HG03060 (cell line): ENCODE measurements around the gene TAC1.
"Not testable (repeated sequence)": the region's sequence is repeated elsewhere in the genome, so short reads cannot be mapped to it uniquely, and the experiment has no call there.

Source experiments
- ATAC-seq: cut with Tn5 transposase; IDR thresholded peaks from one replicate; pipeline ENCODE4 v1.9.1; 2021; ENCODE audit warnings: low read depth, moderate number of reproducible peaks; ENCODE audit not compliant: unreplicated experiment

TAC1 gene, protein sequence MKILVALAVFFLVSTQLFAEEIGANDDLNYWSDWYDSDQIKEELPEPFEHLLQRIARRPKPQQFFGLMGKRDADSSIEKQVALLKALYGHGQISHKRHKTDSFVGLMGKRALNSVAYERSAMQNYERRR

GRCh38 chr7:97731736-97732564 lies at the start of gene TAC1:
Gene TAC1, plus strand, starts transcription at chr7:97732086. Its CDS starts 527 bp downstream, at chr7:97732613.
- no peak for ATAC-seq

- no peak for ATAC-seq
These were observed 45.9 kb upstream of the TAC1 start for GRCh38 chr7:97685952-97686351.

- no peak for ATAC-seq
These were observed 38.3 kb upstream of the TAC1 start for GRCh38 chr7:97693586-97693985.

DNA sequence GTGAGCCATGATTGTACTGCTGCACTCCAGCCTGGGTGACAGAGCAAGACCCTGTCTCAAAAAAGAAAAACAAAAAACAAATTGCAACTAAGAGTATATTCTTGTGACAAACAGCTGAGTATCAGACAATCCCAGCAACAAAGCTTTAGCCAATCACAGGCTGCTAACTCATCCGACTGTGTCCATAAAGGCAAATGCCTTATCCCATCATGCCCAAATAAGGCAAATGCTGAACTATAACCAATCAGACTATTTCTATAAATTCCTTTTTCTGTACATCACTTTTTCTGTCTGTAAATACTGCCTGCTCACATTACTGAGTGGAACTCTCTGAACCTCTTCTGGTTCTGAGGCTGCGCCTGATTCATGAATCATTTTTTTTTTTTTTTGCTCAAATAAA lies 37.5 kb upstream of the TAC1 start:
- no peak for ATAC-seq

- ATAC-seq: no peak
These were observed 34.5 kb upstream of the TAC1 start for GRCh38 chr7:97697396-97697795.

- no peak for ATAC-seq
These were observed 9.5 kb upstream of the TAC1 start for GRCh38 chr7:97722386-97722785.

DNA sequence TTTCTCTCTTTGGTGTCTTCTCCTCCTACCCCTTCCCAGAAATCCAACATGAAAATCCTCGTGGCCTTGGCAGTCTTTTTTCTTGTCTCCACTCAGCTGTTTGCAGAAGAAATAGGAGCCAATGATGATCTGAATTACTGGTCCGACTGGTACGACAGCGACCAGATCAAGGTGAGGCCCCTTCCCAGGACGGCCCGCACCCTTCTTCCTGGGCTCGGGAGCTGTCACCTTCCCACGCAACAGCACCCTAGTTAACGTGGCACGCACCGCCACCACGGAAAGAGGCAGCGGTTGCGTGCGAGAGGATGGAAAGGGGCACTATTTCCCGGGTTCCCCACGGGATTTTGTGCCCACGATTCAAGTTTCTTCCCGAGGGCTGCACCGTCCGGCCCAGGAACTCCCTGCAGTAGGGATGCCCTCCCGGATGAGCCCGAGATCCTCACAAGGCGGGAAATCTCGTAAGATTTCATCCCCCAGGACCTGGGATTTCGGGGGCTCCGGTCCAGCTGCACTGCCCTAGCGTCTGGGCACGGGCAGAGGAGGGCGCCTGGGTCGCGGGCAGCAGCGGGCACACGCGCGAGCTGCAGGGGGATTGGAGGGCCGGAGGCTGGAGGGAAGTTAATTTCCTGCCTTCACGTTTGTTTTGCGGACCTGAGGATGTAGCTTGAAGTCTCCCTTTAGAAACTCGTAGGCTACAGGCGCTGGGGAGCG lies 834 bp downstream of the TAC1 start:
- no peak for ATAC-seq

DNA sequence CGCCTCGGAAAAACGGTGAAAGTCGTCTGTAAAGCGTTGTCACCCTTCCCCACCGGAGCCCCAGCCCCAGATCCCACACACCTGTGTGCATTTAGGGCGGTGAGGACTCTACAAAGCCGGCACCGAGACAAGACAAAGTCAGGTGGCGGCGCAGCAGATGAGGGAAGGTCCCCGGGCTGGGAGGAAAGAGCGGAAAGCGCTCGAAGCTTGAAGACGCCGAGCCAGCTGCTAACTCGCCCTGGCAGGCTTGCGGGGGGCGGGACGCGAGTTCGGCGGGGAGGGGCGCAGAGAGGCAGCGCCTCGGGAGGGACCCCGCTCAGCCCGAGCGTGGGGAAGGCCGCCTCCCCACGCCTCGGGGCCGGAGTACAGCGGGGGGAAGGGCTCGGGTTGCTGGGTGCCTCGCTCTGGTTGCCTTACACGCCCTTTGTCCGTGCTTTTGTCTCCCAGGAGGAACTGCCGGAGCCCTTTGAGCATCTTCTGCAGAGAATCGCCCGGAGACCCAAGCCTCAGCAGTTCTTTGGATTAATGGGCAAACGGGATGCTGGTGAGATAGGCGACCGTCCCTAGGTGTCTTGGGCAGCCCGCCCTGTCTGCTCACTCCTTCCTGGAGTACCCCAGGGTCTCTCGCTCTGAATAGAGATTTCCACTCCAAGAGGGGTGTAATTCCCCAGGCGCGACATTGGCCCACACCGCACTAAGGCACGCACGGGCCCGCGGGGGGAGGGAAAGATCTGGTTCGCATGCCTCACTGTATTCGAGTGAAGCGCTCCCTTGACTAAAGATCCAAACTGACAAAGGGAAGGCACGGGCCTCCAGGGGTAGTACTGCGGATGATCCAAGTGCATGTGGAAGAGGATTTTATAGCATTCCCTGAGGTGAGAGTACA lies 1.6 kb downstream of the TAC1 start:
- no peak for ATAC-seq

- ATAC-seq: no peak
These were observed 2.4 kb downstream of the TAC1 start for GRCh38 chr7:97734255-97734654.

DNA sequence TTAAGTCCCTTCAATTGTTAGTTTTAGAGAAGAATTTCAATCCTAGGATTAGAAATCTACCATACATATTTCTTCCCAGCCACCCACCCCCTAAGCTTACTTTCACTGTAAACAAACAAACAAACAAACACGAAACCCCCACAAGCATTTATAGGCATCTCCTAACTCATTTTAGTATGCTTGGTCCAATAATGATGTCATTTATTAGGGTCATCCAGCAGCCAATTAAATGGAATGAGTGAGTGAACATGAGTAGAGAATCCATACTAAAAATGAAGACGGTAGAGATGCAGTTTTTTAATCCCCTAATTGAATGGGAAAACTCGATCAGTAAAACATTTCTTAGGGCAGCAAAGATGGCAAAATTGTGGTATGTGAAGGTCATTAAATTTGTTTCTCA lies 3.2 kb downstream of the TAC1 start:
- ATAC-seq: no peak

DNA sequence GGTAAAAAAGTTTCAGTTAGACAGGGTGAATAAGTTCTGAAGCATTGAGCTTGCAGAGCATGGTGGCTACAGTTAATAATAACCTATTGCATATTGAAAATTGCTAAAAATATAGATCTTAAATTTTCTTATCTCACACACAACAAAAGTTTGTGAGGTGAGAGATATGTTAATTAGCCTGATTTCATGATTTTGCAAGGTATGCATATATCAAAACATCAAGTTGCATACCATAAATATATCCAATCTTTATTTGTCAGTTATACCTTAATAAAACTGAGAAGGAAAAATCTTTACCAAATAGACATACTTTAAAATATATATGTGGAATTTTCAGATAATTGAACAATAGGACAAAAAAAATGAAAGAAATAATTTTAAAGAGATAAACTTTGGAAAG lies 16.6 kb downstream of the TAC1 start:
- no peak for ATAC-seq

DNA sequence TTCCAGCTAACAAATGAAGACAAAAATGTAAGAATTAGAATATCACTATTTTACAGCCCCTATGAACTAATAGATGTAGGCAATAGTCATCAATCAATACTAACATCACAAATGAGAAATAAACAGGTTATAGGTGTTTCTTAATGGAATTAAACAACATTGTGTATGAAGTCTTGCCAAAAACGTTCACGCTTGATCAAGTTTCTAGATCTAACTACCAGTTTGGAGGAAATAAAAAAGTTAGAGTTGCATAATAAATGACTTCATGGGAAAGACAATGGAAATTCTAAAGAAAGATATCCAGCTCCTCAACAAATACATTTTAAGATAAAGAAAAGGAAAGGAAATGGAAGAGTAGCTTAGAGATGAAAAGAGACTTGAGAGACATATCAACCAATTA lies 19.7 kb downstream of the TAC1 start:
- no peak for ATAC-seq

DNA sequence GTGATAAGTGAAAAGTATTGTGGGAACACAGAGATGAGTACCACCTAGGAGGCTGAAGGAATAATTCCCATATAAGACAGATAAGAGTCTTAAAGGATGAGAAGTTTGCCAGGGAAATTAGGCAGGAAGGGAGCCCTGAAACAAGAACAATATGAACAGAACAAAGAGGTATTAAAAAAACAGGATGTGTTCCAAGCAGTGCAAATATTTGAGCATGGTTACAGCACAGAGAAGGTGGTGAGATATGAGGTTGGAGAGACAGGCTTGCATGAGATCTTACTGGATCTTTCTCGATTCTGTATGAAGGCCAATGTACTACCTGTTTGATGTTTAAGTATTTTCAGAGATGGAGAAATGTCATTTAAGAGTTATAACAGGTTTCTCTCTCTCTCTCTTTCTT lies 20.3 kb downstream of the TAC1 start:
- no peak for ATAC-seq

GRCh38 chr7:97757824-97758223 lies 25.9 kb downstream of the TAC1 start:
- no peak for ATAC-seq

DNA sequence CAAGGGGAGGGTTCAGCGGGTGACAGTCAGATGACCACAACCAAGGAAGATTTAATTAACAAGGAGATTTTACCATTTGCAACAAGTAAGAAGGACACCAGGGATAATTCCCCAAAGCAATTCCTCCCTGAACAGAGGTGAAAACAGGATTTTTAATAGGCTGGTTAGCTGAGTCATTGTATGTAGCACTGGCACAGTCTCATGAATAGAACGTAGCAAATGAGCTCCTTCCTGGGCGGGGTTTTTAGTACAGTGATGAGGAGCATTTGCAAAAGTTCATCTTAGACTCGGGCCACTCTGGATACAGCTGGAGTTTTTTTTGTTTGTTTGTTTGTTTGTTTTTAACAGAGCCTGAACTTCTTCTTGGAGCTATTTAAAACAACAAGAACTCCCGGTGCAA lies 39.0 kb downstream of the TAC1 start:
- no peak for ATAC-seq

DNA sequence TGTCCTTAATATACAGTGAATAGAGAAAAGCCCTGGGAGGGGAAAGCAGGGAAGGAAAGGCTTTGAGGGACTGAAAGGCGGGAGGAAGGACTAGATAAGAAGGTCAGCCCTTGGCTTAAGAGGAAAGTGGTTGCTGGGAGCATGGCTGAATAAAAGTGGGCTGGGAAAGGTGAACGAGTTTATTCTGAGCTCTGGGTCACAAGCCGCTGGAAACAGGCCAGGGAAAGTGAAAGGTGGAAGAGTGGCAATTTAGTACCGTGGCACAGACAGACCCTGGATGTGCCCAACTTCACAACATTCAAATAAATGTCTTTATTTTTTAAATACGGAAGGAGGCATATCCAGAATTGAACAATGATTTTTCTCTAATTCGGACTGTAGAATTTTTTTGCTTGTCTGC lies 39.7 kb downstream of the TAC1 start:
- no peak for ATAC-seq

- no peak for ATAC-seq
These were observed 40.4 kb downstream of the TAC1 start for GRCh38 chr7:97772045-97772901.

GRCh38 chr7:97786398-97786797 lies 54.5 kb downstream of the TAC1 start:
- not testable (repeated sequence) for ATAC-seq
